ENCODE results near the gene IGF2.

GRCh38 chr11:2097998-2098690 is 41.0 kb downstream of the IGF2 start:
- TF ChIP-seq POLR2A (IDR thresholded peaks at IDR 0.05; ENCODE audit: control extremely low read depth in 1 of 2, low read depth in 2 of 2, low read length in 2 of 2) (no peak), RXRA (IDR thresholded peaks at IDR 0.05; ENCODE audit: insufficient read depth, low read depth, low read length) (no peak), KDM1A (IDR thresholded peaks at IDR 0.05; ENCODE audit: borderline replicate concordance, low read length) (peak; percentile 42; the same call in 1 of the 2 replicates), TBP (IDR thresholded peaks at IDR 0.05; ENCODE audit: low read depth, low read length) (no peak), EZH2 (IDR thresholded peaks at IDR 0.05; ENCODE audit: low read depth, low read length, severe bottlenecking) (no peak), CEBPB (IDR thresholded peaks at IDR 0.05; ENCODE audit: low read depth, low read length) (no peak), NRF1 (IDR thresholded peaks at IDR 0.05; ENCODE audit: low read depth, low read length) (no peak), RAD21 (IDR thresholded peaks at IDR 0.05 in 1 of 2, conservative IDR thresholded peaks at IDR 0.05 in 1 of 2; ENCODE audit: low read depth in 2 of 2, low read length in 2 of 2) (no peak), JUN (IDR thresholded peaks at IDR 0.05; ENCODE audit: low read depth, low read length) (no peak), TCF12 (IDR thresholded peaks at IDR 0.05; ENCODE audit: low read depth, low read length) (no peak), EP300 (IDR thresholded peaks at IDR 0.05; ENCODE audit: borderline replicate concordance in 1 of 2, low read depth in 2 of 2, low read length in 2 of 2) (no peak), CTCF (IDR thresholded peaks at IDR 0.05; ENCODE audit: control extremely low read depth in 1 of 3, insufficient read depth in 1 of 3, low read depth in 1 of 3, low read length in 3 of 3) (no peak)

All from H1 (cell line).